HepG2 (cell line): ENCODE data around the gene ABCG8. TPM values are rescaled to one million over a fixed set of nuclear protein-coding genes. Genes with fewer than 3 reads are reported as not detected.

Experiments used
- ZNF20 ChIP-seq: sonication (generic); formaldehyde crosslinking; IDR thresholded peaks from 2 replicates; pipeline ENCODE4 v1.4.0; 2020; ENCODE audit warnings: mild to moderate bottlenecking, moderate library complexity, missing genetic modification reagents
- ZNF318 ChIP-seq: sonication (generic); formaldehyde crosslinking; IDR thresholded peaks from 2 replicates; pipeline ENCODE4 v1.4.0; 2020; ENCODE audit warnings: mild to moderate bottlenecking, missing genetic modification reagents
- ZNF839 ChIP-seq: sonication (generic); formaldehyde crosslinking; IDR thresholded peaks from 2 replicates; pipeline ENCODE4 v1.4.0; 2020; ENCODE audit warnings: missing genetic modification reagents, mild to moderate bottlenecking, borderline replicate concordance
- polyA plus RNA-seq, 8 experiments: library from polyadenylated mRNA; depleted of rRNA in 3 of 8; stranded (reverse) in 7 of 8; unstranded in 1 of 8; fragments of >200 nt; fragmentation: Illumina TruSeq in 4 of 8; extraction: Trizol in 4 of 8; gene quantifications; 2 replicates each; pipeline versions ENCODE4 v1.2.1 to v1.2.3, GENCODE V29; 2011 to 2016; ENCODE audit warnings: low read depth in 4 of 8, missing spikeins in 1 of 8, mixed read lengths in 1 of 8; ENCODE audit not compliant: insufficient read depth in 1 of 8
- total RNA-seq, 5 experiments: library from RNA; depleted of rRNA; stranded (reverse); fragments of >200 nt; fragmentation: Illumina TruSeq; extraction: Trizol; gene quantifications; 2 replicates each; pipeline ENCODE4 v1.2.3, GENCODE V29; 2016; ENCODE audit warnings: low read depth in 1 of 5

Gene ABCG8
- total and polyA plus RNA-seq, 2 of the 13 experiments (the other 11 are each of a cell fraction or from before 2014, with no cell fraction given): 8.1 to 8.8 TPM

GRCh38 chr2:43837831-43838559 lies 776 bp upstream of the ABCG8 start (continued):
- TF ChIP-seq ZNF318 (CRISPR knock-in tag) (peak; percentile 29; the same call in 1 of the 2 replicates), ZNF839 (peak; percentile 74; the same call in 1 of the 2 replicates), ZNF20 (CRISPR knock-in tag) (no peak)
- TF ChIP-seq, all 625 proteins: peak for 40
